Mesenchymal stem cell (in vitro differentiated cells and primary cell): ENCODE results near the gene RPS6KB2.

Experiments
- DNase-seq: peaks from one replicate; pipeline ENCODE4 v3.0.0-alpha.2; 2013
- H2AFZ ChIP-seq: one replicate; pipeline ENCODE4 v1.6.1; 2013; ENCODE audit warnings: low read depth, mild to moderate bottlenecking, control low read depth, inconsistent platforms, low read length, moderate library complexity
- H2AK5ac ChIP-seq: 2 replicates; pipeline ENCODE4 v1.6.1; 2013; ENCODE audit warnings: low read length, moderate library complexity, mild to moderate bottlenecking, inconsistent platforms; ENCODE audit not compliant: severe bottlenecking
- H2BK120ac ChIP-seq: one replicate; pipeline ENCODE4 v1.6.1; 2013; ENCODE audit warnings: low read depth, mild to moderate bottlenecking, inconsistent platforms, low read length, moderate library complexity
- H2BK12ac ChIP-seq, 2 experiments: one replicate each; pipeline ENCODE4 v1.6.1; 2013; ENCODE audit warnings: inconsistent platforms in 2 of 2, low read length in 2 of 2, mild to moderate bottlenecking in 2 of 2, moderate library complexity in 2 of 2, control low read depth in 1 of 2
- H2BK15ac ChIP-seq: one replicate; pipeline ENCODE4 v1.6.1; 2013; ENCODE audit warnings: mild to moderate bottlenecking, low read depth, inconsistent platforms; ENCODE audit not compliant: poor library complexity, severe bottlenecking
- H2BK5ac ChIP-seq: 2 replicates; pipeline ENCODE4 v1.6.1; 2013; ENCODE audit warnings: low read depth, mild to moderate bottlenecking, low read length, control low read depth, inconsistent platforms; ENCODE audit not compliant: poor library complexity, severe bottlenecking
- H3K14ac ChIP-seq, 2 experiments: one replicate each; pipeline ENCODE4 v1.6.1; 2013; ENCODE audit warnings: inconsistent platforms in 2 of 2, low read length in 2 of 2, control low read depth in 1 of 2, mild to moderate bottlenecking in 1 of 2, moderate library complexity in 1 of 2
- H3K18ac ChIP-seq, 2 experiments: one replicate each; pipeline ENCODE4 v1.6.1; 2013; ENCODE audit warnings: inconsistent platforms in 2 of 2, low read length in 2 of 2, control low read depth in 1 of 2, low read depth in 1 of 2, mild to moderate bottlenecking in 1 of 2
- H3K23ac ChIP-seq, 2 experiments: one replicate each; pipeline ENCODE4 v1.6.1; 2013; ENCODE audit warnings: inconsistent platforms in 2 of 2, low read length in 2 of 2, mild to moderate bottlenecking in 2 of 2, moderate library complexity in 2 of 2, control low read depth in 1 of 2
- H3K27ac ChIP-seq: 2 replicates; pipeline ENCODE4 v1.5.1; 2013; ENCODE audit warnings: mild to moderate bottlenecking, moderate library complexity, low read length, control low read depth, inconsistent platforms; ENCODE audit not compliant: poor library complexity, severe bottlenecking
- H3K27me3 ChIP-seq, 2 experiments: 2 replicates each; pipeline versions ENCODE4 v1.6.1 to v1.7.0; 2013; ENCODE audit warnings: low read length in 2 of 2, mild to moderate bottlenecking in 2 of 2, moderate library complexity in 2 of 2, control low read depth in 1 of 2, inconsistent platforms in 1 of 2; ENCODE audit not compliant: control insufficient read depth in 1 of 2, insufficient read depth in 1 of 2
- H3K36me3 ChIP-seq, 2 experiments: 2 replicates each; pipeline versions ENCODE4 v1.6.1 to v1.7.0; 2013; ENCODE audit warnings: low read length in 2 of 2, control low read depth in 1 of 2, inconsistent platforms in 1 of 2, low read depth in 1 of 2, mild to moderate bottlenecking in 1 of 2; ENCODE audit not compliant: insufficient read depth in 2 of 2, control insufficient read depth in 1 of 2
- H3K4ac ChIP-seq, 2 experiments: one replicate each; pipeline ENCODE4 v1.6.1; 2013; ENCODE audit warnings: inconsistent platforms in 2 of 2, low read length in 2 of 2, mild to moderate bottlenecking in 2 of 2, moderate library complexity in 2 of 2, control low read depth in 1 of 2, low read depth in 1 of 2
- H3K4me1 ChIP-seq: 2 replicates; pipeline ENCODE4 v1.6.1; 2013; ENCODE audit warnings: low read depth, low read length, control low read depth; ENCODE audit not compliant: control insufficient read depth, insufficient read depth
- H3K4me2 ChIP-seq: 2 replicates; pipeline ENCODE4 v1.6.1; 2013; ENCODE audit warnings: low read length, mild to moderate bottlenecking, inconsistent platforms; ENCODE audit not compliant: poor library complexity, severe bottlenecking
- H3K4me3 ChIP-seq, 2 experiments: 2 replicates each; pipeline versions ENCODE4 v1.5.1 to v1.7.0; 2013; ENCODE audit warnings: low read length in 2 of 2, mild to moderate bottlenecking in 2 of 2, control low read depth in 1 of 2, low read depth in 1 of 2; ENCODE audit not compliant: insufficient read depth in 1 of 2
- H3K79me1 ChIP-seq: replicated peaks from 2 replicates; pipeline ENCODE4 v1.6.1; 2013; ENCODE audit warnings: mild to moderate bottlenecking, control low read depth, low read length, inconsistent platforms; ENCODE audit not compliant: poor library complexity, severe bottlenecking
- H3K9ac ChIP-seq: 2 replicates; pipeline ENCODE4 v1.7.0; 2013; ENCODE audit warnings: mild to moderate bottlenecking, low read length, moderate library complexity
- H3K9me3 ChIP-seq: 2 replicates; pipeline ENCODE4 v1.7.0; 2013; ENCODE audit warnings: mild to moderate bottlenecking, low read length; ENCODE audit not compliant: control insufficient read depth
- H4K8ac ChIP-seq: one replicate; pipeline ENCODE4 v1.6.1; 2013; ENCODE audit warnings: inconsistent platforms, mild to moderate bottlenecking, low read length, moderate library complexity
- H4K91ac ChIP-seq: one replicate; pipeline ENCODE4 v1.6.1; 2013; ENCODE audit warnings: mild to moderate bottlenecking, low read length, inconsistent platforms
- WGBS: methylation state at CpG from one replicate; pipeline ENCODE4 v1.1.7; 2013; ENCODE audit warnings: mixed read lengths; 5-methylcytosine and 5-hydroxymethylcytosine counted together

RPS6KB2 gene

GRCh38 chr11:67398661-67399563 is 29.4 kb upstream of the RPS6KB2 start:
- Histone ChIP-seq H3K4me1 (peaks cover 31% of the 10 kb centered on the region), H2BK15ac (no peak overlapping the region), H3K14ac (peak overlapping the region in 1 of 2 experiments; percentile 55), H3K23ac (peak overlapping the region in 1 of 2 experiments; percentile 37), H3K79me1 (peaks cover 26% of the 10 kb centered on the region), H2AK5ac (no peak overlapping the region), H3K27me3 (no peaks in the 10 kb centered on the region), H3K9me3 (no peaks in the 10 kb centered on the region), H3K4ac (peak overlapping the region in 1 of 2 experiments; percentile 25), H2BK120ac (no peak overlapping the region), H2BK12ac (no peak overlapping the region), H2AFZ (no peak overlapping the region), H3K18ac (no peak overlapping the region), H3K27ac (no peak overlapping the region), H3K9ac (no peak overlapping the region), H3K36me3 (peaks cover 44 to 57% of the 10 kb centered on the region in 2 experiments), H4K91ac (peak overlapping the region; percentile 18), H3K4me2 (no peak overlapping the region), H2BK5ac (no peak overlapping the region), H3K4me3 (no peak overlapping the region), H4K8ac (peak overlapping the region; percentile 19)
- no peak for DNase-seq
- 92% methylated on average over 29 of the region's 31 CpGs for WGBS

GRCh38 chr11:67400251-67400941 is 27.9 kb upstream of the RPS6KB2 start:
- peaks cover 39 to 50% of the 10 kb centered on the region in 2 experiments for H3K36me3 ChIP-seq
- H3K9me3 ChIP-seq: no peaks in the 10 kb centered on the region
- H3K23ac ChIP-seq: peak overlapping the region in 1 of 2 experiments; percentile 46
- H3K4me2 ChIP-seq: peak overlapping the region; percentile 66
- H3K4ac ChIP-seq: peak overlapping the region in 1 of 2 experiments; percentile 10
- no peak overlapping the region for H3K18ac ChIP-seq
- no peak overlapping the region for H3K27ac ChIP-seq
- no peak overlapping the region for H2BK120ac ChIP-seq
- H3K14ac ChIP-seq: peak overlapping the region in 1 of 2 experiments; percentile 27
- peaks cover 22% of the 10 kb centered on the region for H3K79me1 ChIP-seq
- H2BK15ac ChIP-seq: no peak overlapping the region
- peak; percentile 45 for DNase-seq
- H2AFZ ChIP-seq: no peak overlapping the region
- H2AK5ac ChIP-seq: no peak overlapping the region
- H3K4me1 ChIP-seq: peaks cover 31% of the 10 kb centered on the region
- H2BK12ac ChIP-seq: peak overlapping the region in 1 of 2 experiments; percentile 11
- 69% methylated on average over 23 of the region's 23 CpGs for WGBS
- H3K9ac ChIP-seq: peak overlapping the region; percentile 96
- H3K4me3 ChIP-seq: peak overlapping the region; percentile 84 to 89
- H4K8ac ChIP-seq: no peak overlapping the region
- H2BK5ac ChIP-seq: no peak overlapping the region
- no peaks in the 10 kb centered on the region for H3K27me3 ChIP-seq
- H4K91ac ChIP-seq: no peak overlapping the region

DNA sequence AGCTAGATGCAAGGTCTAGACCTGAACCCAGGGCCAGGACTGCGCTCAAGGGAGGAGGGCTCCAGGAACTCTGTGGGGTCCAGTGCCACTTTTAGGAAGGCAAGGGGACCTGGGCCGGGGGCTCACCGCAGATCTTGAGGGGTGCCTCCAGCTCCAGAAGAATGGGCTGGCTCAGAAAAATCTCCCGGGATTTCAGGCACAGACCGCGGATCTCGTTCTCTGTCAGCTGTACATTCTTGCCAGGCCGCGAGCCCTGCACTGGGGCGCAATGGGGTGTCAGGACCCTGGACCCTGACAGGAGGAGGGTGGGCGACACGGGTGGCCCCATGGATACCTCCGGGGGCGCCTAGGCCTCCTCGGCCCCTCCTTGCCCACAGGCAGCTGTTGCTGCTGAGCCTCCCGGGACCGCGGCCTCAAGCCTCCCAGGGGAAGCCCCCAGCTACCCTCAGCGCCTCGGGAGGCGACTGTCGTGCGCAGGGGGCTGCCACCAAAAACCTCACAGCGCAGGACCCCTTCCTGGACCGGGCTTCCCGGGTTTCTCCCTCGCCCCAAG is 27.3 kb upstream of the RPS6KB2 start:
- peak overlapping the region; percentile 96 for H3K9ac ChIP-seq
- peak overlapping the region in 1 of 2 experiments; percentile 67 for H2BK12ac ChIP-seq
- no peak overlapping the region for H4K8ac ChIP-seq
- WGBS: 12% methylated on average over 24 of the region's 27 CpGs
- peak overlapping the region; percentile 87 to 94 for H3K18ac ChIP-seq
- peak overlapping the region; percentile 92 to 99 for H3K4ac ChIP-seq
- no peaks in the 10 kb centered on the region for H3K9me3 ChIP-seq
- peak overlapping the region; percentile 37 for H3K27ac ChIP-seq
- DNase-seq: peak; percentile 36
- peaks cover 21% of the 10 kb centered on the region for H3K79me1 ChIP-seq
- H2BK5ac ChIP-seq: peak overlapping the region; percentile 58
- H3K23ac ChIP-seq: peak overlapping the region in 1 of 2 experiments; percentile 70
- peaks cover 0 to 3% of the 10 kb centered on the region in 2 experiments for H3K27me3 ChIP-seq
- H2BK15ac ChIP-seq: no peak overlapping the region
- H3K4me2 ChIP-seq: peak overlapping the region; percentile 66
- peaks cover 35 to 44% of the 10 kb centered on the region in 2 experiments for H3K36me3 ChIP-seq
- peak overlapping the region; percentile 72 for H2AK5ac ChIP-seq
- H2AFZ ChIP-seq: peak overlapping the region; percentile 74
- H2BK120ac ChIP-seq: peak overlapping the region; percentile 93
- H3K4me1 ChIP-seq: peaks cover 31% of the 10 kb centered on the region
- peak overlapping the region; percentile 84 to 89 for H3K4me3 ChIP-seq
- peak overlapping the region; percentile 77 to 91 for H3K14ac ChIP-seq
- peak overlapping the region; percentile 85 for H4K91ac ChIP-seq
